Activated B cell treated with CpG ODN at 0.5 μM for 24 hours (primary cell): ENCODE measurements around the gene CABP4. TPM values are rescaled to one million over a fixed set of nuclear protein-coding genes. Genes with fewer than 3 reads are reported as not detected.

Source experiments
- ATAC-seq: fragments of 200-7000 bp; cut with Tn5 transposase; one replicate; pipeline ENCODE4 v1.10.0; 2021; ENCODE audit warnings: low read depth, mild to moderate bottlenecking, moderate library complexity
- CTCF ChIA-PET: fragments of 350-600 bp; sonication (Branson Sonifier 250); formaldehyde crosslinking; loops from one replicate; lab custom pipeline; 2021; ENCODE audit warnings: antibody characterized with exemption; lab: Charles Lee
- POLR2A ChIA-PET: fragments of 350-600 bp; sonication (Branson Sonifier 250); formaldehyde crosslinking; loops from one replicate; lab custom pipeline; 2021; ENCODE audit warnings: antibody characterized with exemption; lab: Charles Lee
- DNase-seq: peaks from one replicate; pipeline ENCODE4 v3.0.0; 2022
- H3K27ac Mint-ChIP-seq: one replicate; pipeline ENCODE4 v1.8.0; 2020; ENCODE audit warnings: mixed read lengths
- H3K27me3 Mint-ChIP-seq: one replicate; pipeline ENCODE4 v1.8.0; 2021; ENCODE audit warnings: mixed read lengths
- H3K36me3 Mint-ChIP-seq: one replicate; pipeline ENCODE4 v1.8.0; 2021; ENCODE audit warnings: low read depth, mixed read lengths
- H3K4me1 Mint-ChIP-seq: one replicate; pipeline ENCODE4 v1.8.0; 2021; ENCODE audit warnings: mixed read lengths
- H3K4me3 Mint-ChIP-seq: one replicate; pipeline ENCODE4 v1.8.0; 2020; ENCODE audit warnings: mild to moderate bottlenecking, mixed read lengths
- H3K9me3 Mint-ChIP-seq: one replicate; pipeline ENCODE4 v1.8.0; 2020; ENCODE audit warnings: mixed read lengths
- intact Hi-C: fragments of 100-400 bp; cut with micrococcal nuclease; formaldehyde crosslinking; loops from one replicate; pipeline ENCODE4 v1.15.1; 2024
- total RNA-seq: library from RNA; stranded (reverse); gene quantifications from 2 replicates; pipeline ENCODE4 v1.2.3, GENCODE V29; 2022
- TF ChIP-seq, protein P1 (sequence below): fragments of 200-600 bp; IDR thresholded peaks from one replicate; pipeline ENCODE4 v1.8.0; 2022; ENCODE audit warnings: antibody characterized with exemption, mild to moderate bottlenecking

The CABP4 gene
- total RNA-seq, 1 donor from 2014 or later, result 3.0 TPM

DNA sequence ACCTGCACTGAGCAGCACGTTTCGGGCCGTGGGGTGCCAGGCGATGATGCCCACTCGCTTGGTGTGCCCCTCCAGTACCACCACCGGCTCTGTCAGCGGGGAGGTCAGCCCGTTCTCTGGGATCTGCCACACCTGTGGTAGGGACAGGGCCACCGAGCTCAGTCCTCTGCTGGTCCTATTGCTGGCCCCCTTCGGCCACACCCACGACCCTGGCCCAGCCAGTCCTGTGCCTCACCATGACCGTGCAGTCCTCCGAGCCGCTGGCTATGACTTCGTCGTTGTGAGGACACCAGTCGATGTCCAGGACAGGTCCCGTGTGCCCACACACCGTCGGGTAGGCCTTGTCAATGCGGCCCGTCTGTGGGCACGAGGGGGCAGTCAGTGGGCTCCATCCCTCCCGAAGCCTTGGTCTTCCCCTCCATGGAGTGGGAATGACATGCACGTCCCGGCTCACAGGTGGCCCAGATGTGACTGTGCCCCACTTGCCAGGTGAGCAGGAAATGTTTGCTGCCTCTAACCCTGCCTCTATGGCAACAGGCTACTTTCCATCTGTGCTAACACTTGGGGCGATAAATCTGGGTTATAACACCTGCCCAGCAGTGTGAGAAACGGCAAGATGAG, 13.3 kb upstream of the CABP4 start:
- H3K27ac Mint-ChIP-seq, result peak overlapping the region; percentile 89
- ChIA-PET CTCF (interaction anchor here (1.1 kb wide), 1 partner anchor 40 kb away, joined by 3 read pairs; the partner anchor contains the start of gene PPP1CA), POLR2A (interaction anchor here (0.6 to 26.0 kb wide), 14 partner anchors 9 to 91 kb away, joined by 3 to 1417 read pairs (median 7); partner anchors contain the start of genes AIP, CABP4, CLCF1 and CORO1B)
- DNase-seq (peak; percentile 31), ATAC-seq (no peak)
- H3K4me3 Mint-ChIP-seq, result peak overlapping the region; percentile 77
- no peaks in the 10 kb centered on the region for H3K9me3 Mint-ChIP-seq
- TF ChIP-seq, protein P1, sequence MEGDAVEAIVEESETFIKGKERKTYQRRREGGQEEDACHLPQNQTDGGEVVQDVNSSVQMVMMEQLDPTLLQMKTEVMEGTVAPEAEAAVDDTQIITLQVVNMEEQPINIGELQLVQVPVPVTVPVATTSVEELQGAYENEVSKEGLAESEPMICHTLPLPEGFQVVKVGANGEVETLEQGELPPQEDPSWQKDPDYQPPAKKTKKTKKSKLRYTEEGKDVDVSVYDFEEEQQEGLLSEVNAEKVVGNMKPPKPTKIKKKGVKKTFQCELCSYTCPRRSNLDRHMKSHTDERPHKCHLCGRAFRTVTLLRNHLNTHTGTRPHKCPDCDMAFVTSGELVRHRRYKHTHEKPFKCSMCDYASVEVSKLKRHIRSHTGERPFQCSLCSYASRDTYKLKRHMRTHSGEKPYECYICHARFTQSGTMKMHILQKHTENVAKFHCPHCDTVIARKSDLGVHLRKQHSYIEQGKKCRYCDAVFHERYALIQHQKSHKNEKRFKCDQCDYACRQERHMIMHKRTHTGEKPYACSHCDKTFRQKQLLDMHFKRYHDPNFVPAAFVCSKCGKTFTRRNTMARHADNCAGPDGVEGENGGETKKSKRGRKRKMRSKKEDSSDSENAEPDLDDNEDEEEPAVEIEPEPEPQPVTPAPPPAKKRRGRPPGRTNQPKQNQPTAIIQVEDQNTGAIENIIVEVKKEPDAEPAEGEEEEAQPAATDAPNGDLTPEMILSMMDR, result no peak
- peaks cover 84% of the 10 kb centered on the region for H3K4me1 Mint-ChIP-seq
- no peaks in the 10 kb centered on the region for H3K27me3 Mint-ChIP-seq
- H3K36me3 Mint-ChIP-seq, result peaks cover 12% of the 10 kb centered on the region
- intact Hi-C loops, result loop anchor here (2.0 kb wide), 1 partner anchor 13 kb away; the partner anchor contains the start of gene RPS6KB2

DNA sequence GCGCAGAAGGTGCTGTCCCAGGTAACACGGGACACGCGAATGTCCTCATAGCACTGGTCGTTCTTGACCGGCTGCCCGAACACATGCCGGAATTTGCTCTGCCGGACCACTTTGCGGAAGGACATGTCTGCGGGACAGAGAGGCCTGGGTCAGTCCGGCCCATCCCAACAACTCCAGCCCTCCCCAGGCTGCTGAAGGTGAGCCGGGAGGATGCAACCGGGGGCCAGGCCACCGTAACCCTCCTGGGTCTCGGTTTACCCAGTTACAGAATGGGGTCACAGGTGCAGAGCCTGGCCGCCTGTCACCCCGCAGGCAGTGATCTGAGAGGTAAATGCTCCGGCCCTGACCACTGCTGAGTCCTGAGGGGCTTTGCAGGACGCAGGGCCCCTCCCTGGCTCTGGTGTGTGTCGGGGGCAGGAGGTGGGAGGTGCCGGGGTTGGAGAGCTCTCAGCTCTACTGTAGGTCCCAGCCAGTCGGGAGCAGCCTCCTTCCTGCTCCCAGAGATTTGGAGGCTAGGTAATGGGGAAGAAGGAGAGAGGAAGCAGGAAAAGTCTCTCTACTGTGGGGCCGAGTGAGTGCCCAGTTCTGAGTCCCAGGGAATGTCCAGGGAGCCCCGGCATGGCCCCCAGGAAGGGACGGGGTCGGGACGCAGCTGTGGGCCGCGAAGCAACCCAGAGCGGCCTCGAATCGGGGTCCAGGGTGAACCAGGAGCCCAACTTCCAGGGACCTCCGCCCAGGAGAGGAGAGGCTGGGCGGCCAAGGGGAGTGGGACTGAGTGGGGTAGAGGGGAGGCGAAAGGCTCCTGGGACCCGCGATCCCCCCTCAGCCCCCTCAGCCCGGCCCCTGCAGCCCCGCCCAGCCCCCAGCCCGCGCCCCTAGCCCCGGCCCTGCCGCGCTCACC, 12.4 kb upstream of the CABP4 start:
- H3K9me3 Mint-ChIP-seq, result no peaks in the 10 kb centered on the region
- H3K4me1 Mint-ChIP-seq, result peaks cover 90% of the 10 kb centered on the region
- intact Hi-C loops, result loop anchor here (1.0 to 2.0 kb wide), 2 partner anchors 14 to 18 kb away; partner anchors contain the start of gene RPS6KB2
- H3K36me3 Mint-ChIP-seq, result peaks cover 6% of the 10 kb centered on the region
- CTCF ChIA-PET, result interaction anchor here (1.4 to 1.8 kb wide), 2 partner anchors 16 to 26 kb away, joined by 3 to 6 read pairs; partner anchors contain the start of gene TMEM134
- ATAC-seq (no peak), DNase-seq (peak; percentile 30)
- TF ChIP-seq, protein P1, result no peak
- H3K27me3 Mint-ChIP-seq, result no peaks in the 10 kb centered on the region
- peak overlapping the region; percentile 89 for H3K27ac Mint-ChIP-seq
- H3K4me3 Mint-ChIP-seq, result peak overlapping the region; percentile 77
- POLR2A ChIA-PET, result interaction anchor here (0.6 to 33.4 kb wide), 14 partner anchors 4 to 208 kb away, joined by 3 to 1417 read pairs (median 4); partner anchors contain the start of genes ACY3, AIP, CABP4 and CORO1B

DNA sequence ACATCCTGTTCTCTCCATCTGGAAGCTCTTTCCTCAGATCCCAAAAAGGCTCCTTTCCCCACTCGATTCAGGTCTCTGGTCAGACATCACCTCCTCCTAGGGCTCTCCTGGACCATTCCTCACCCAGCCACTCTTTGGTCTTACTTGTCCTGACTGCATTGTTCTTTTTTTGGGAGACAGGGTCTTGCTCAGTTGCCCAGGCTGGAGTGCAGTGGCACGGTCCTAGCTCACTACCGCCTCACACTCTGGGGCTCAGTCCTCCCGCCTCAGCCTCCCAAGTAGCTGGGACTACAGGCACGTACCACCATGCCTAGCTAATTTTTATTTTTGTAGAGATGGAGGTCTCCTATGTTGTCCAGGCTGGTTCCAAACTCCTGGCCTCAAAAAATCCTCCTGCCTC, 9.6 kb upstream of the CABP4 start:
- ChIA-PET CTCF (interaction anchor here (0.9 kb wide), 1 partner anchor 15 kb away, joined by 4 read pairs; no protein-coding TSS in a partner anchor), POLR2A (interaction anchor here (0.6 to 33.4 kb wide), 6 partner anchors 6 to 42 kb away, joined by 3 to 1417 read pairs (median 46); partner anchors contain the start of genes AIP, CABP4, CORO1B and GPR152)
- TF ChIP-seq, protein P1, result no peak
- H3K9me3 Mint-ChIP-seq, result no peaks in the 10 kb centered on the region
- H3K4me3 Mint-ChIP-seq, result peak overlapping the region; percentile 72
- no peaks in the 10 kb centered on the region for H3K36me3 Mint-ChIP-seq
- intact Hi-C loops, result no loop called here
- ATAC-seq (no peak), DNase-seq (no peak)
- H3K4me1 Mint-ChIP-seq, result peaks cover 88% of the 10 kb centered on the region
- H3K27ac Mint-ChIP-seq, result peak overlapping the region; percentile 94
- no peaks in the 10 kb centered on the region for H3K27me3 Mint-ChIP-seq

DNA sequence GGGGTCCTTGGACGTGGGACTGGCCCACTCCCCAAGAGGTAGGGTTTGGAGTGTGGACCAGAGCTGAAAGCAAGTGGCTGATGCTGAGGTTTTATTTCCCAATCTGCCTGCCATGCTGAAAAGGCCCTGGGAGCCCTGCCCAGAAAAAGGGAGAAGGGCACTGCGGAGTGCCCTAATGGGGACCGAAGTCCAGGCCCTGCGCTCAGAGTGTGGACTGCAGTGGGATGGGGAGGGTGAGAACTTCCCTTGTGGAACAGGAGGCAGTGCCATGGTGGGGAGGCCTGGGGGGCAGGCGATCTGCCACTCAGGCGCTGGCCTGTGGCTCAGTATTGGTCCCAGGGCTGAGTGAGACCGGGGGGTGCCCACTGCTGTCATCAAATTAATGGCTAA, 6.9 kb upstream of the CABP4 start:
- H3K27ac Mint-ChIP-seq, result peak overlapping the region; percentile 63
- POLR2A ChIA-PET, result interaction anchor here (1.8 to 33.4 kb wide), 4 partner anchors 9 to 45 kb away, joined by 3 to 1417 read pairs (median 747); partner anchors contain the start of genes CABP4, CORO1B, GPR152 and PPP1CA
- no peaks in the 10 kb centered on the region for H3K9me3 Mint-ChIP-seq
- ATAC-seq (no peak), DNase-seq (no peak)
- peaks cover 76% of the 10 kb centered on the region for H3K4me1 Mint-ChIP-seq
- CTCF ChIA-PET, result no interaction called here
- intact Hi-C loops, result no loop called here
- H3K27me3 Mint-ChIP-seq, result no peaks in the 10 kb centered on the region
- no peak overlapping the region for H3K4me3 Mint-ChIP-seq
- TF ChIP-seq, protein P1, result no peak
- no peaks in the 10 kb centered on the region for H3K36me3 Mint-ChIP-seq
